ENCODE results near the gene TAAR8. TPM values are rescaled to one million over a fixed set of nuclear protein-coding genes. Genes with fewer than 3 reads are reported as not detected.
"Not testable (repeated sequence)": the region's sequence is repeated elsewhere in the genome, so short reads cannot be mapped to it uniquely, and the experiment has no call there.

TAAR8 gene
- polyA plus RNA-seq, 1 of the 3 experiments (the other 2 are of a cell fraction), result not detected

- no peaks in the 10 kb centered on the region for H3K79me2 ChIP-seq (ENCODE audit: insufficient read depth)
- no peak overlapping the region for H3K27ac ChIP-seq (ENCODE audit: low read depth in 2 of 2, low read length in 1 of 2)
- H3K9me3 ChIP-seq, result no peaks in the 10 kb centered on the region
- no peaks in the 10 kb centered on the region; the same call in 1 of the 2 replicates for H3K27me3 ChIP-seq (ENCODE audit: insufficient read depth)
- ChIA-PET CTCF (interaction anchor here (0.7 kb wide), 1 partner anchor 316 kb away, joined by 3 read pairs; no protein-coding TSS in a partner anchor), POLR2A (no interaction called here)
- H3K9ac ChIP-seq, result no peak overlapping the region
- H3K4me2 ChIP-seq, result no peak overlapping the region
- H3K4me1 ChIP-seq (ENCODE audit: control insufficient read depth in 1 of 2, insufficient read depth in 2 of 2, low read depth in 1 of 2, low read length in 1 of 2), result no peaks in the 10 kb centered on the region
- H2AFZ ChIP-seq (ENCODE audit: low read depth), result no peak overlapping the region
- WGBS (ENCODE audit: low lambda C conversion rate), result 25% methylated on average over 6 of the region's 6 CpGs
- no peak for DNase-seq
- no peaks in the 10 kb centered on the region for H3K9me2 ChIP-seq
- no peak overlapping the region for H3K4me3 ChIP-seq (ENCODE audit: low read depth in 2 of 2, low read length in 1 of 2)
- no peak for TF ChIP-seq EZH2phosphoT487 (IDR thresholded peaks at IDR 0.05; ENCODE audit: borderline replicate concordance, low read depth)
- no peak for TF ChIP-seq MEF2A (IDR thresholded peaks at IDR 0.05; ENCODE audit: borderline replicate concordance, low read depth)
- no peak for TF ChIP-seq FOSL2 (IDR thresholded peaks at IDR 0.05; ENCODE audit: borderline replicate concordance, low read depth)
- no peak for TF ChIP-seq RAD21 (IDR thresholded peaks at IDR 0.05; ENCODE audit: low read length)
- TF ChIP-seq USF2 (IDR thresholded peaks at IDR 0.05; ENCODE audit: borderline replicate concordance, low read depth, low read length), result no peak
- TF ChIP-seq EP300 (IDR thresholded peaks at IDR 0.05; ENCODE audit: borderline replicate concordance in 1 of 2, low read depth in 1 of 2, low read length in 1 of 2), result no peak
- no peak for TF ChIP-seq RXRA (IDR thresholded peaks at IDR 0.05; ENCODE audit: borderline replicate concordance, low read depth)
- no peak for TF ChIP-seq SMC3 (IDR thresholded peaks at IDR 0.05; ENCODE audit: low read depth, low read length)
- H4K20me1 ChIP-seq (ENCODE audit: insufficient read depth), result no peaks in the 10 kb centered on the region
- no peaks in the 10 kb centered on the region for H3F3A ChIP-seq (replicated peaks; ENCODE audit: insufficient read depth)
- no peaks in the 10 kb centered on the region for H3K36me3 ChIP-seq (replicated peaks in 1 of 2; ENCODE audit: control insufficient read depth in 1 of 2, insufficient read depth in 2 of 2, low read length in 1 of 2)
These were observed 43.7 kb downstream of the TAAR8 start for GRCh38 chr6:132596201-132596600.

- Histone ChIP-seq H3K27me3 (ENCODE audit: insufficient read depth) (no peaks in the 10 kb centered on the region; the same call in 1 of the 2 replicates), H2AFZ (ENCODE audit: low read depth) (no peak overlapping the region), H3K79me2 (ENCODE audit: insufficient read depth) (no peaks in the 10 kb centered on the region), H3K36me3 (replicated peaks in 1 of 2; ENCODE audit: control insufficient read depth in 1 of 2, insufficient read depth in 2 of 2, low read length in 1 of 2) (no peaks in the 10 kb centered on the region), H3F3A (replicated peaks; ENCODE audit: insufficient read depth) (no peaks in the 10 kb centered on the region), H4K20me1 (ENCODE audit: insufficient read depth) (no peaks in the 10 kb centered on the region), H3K9me3 (no peaks in the 10 kb centered on the region), H3K9me2 (no peaks in the 10 kb centered on the region), H3K4me1 (ENCODE audit: control insufficient read depth in 1 of 2, insufficient read depth in 2 of 2, low read depth in 1 of 2, low read length in 1 of 2) (no peaks in the 10 kb centered on the region), H3K4me3 (ENCODE audit: low read depth in 2 of 2, low read length in 1 of 2) (no peak overlapping the region), H3K9ac (no peak overlapping the region), H3K4me2 (no peak overlapping the region), H3K27ac (ENCODE audit: low read depth in 2 of 2, low read length in 1 of 2) (no peak overlapping the region)
- CTCF ChIA-PET, result interaction anchor here (1.0 kb wide), 1 partner anchor 24 kb away, joined by 3 read pairs; no protein-coding TSS in a partner anchor
- peak; percentile 40; the same call in 1 of the 2 replicates for TF ChIP-seq CTCF (IDR thresholded peaks at IDR 0.05)
- TF ChIP-seq NFIC (IDR thresholded peaks at IDR 0.05; ENCODE audit: borderline replicate concordance), result no peak
- no peak for TF ChIP-seq ZBTB33 (IDR thresholded peaks at IDR 0.05; ENCODE audit: borderline replicate concordance, low read depth)
- TF ChIP-seq TCF12 (IDR thresholded peaks at IDR 0.05), result no peak
- no peak for TF ChIP-seq TEAD4 (IDR thresholded peaks at IDR 0.05; ENCODE audit: borderline replicate concordance, insufficient read depth)
- TF ChIP-seq SIN3A (IDR thresholded peaks at IDR 0.05; ENCODE audit: borderline replicate concordance, low read depth, low read length), result no peak
- TF ChIP-seq GABPA (IDR thresholded peaks at IDR 0.05; ENCODE audit: low read depth), result no peak
- 1% methylated on average over 3 of the region's 3 CpGs for WGBS (ENCODE audit: low lambda C conversion rate)
- DNase-seq, result peak; percentile 3
- POLR2A ChIA-PET, result no interaction called here
These were observed 46.0 kb downstream of the TAAR8 start for GRCh38 chr6:132598473-132598872.

- H3F3A ChIP-seq (replicated peaks; ENCODE audit: insufficient read depth); H4K20me1 ChIP-seq (ENCODE audit: insufficient read depth); POLR2A ChIA-PET; H3K4me1 ChIP-seq (ENCODE audit: control insufficient read depth in 1 of 2, insufficient read depth in 2 of 2, low read depth in 1 of 2, low read length in 1 of 2); H3K4me2 ChIP-seq; H3K4me3 ChIP-seq (ENCODE audit: low read depth in 2 of 2, low read length in 1 of 2); DNase-seq; H3K79me2 ChIP-seq (ENCODE audit: insufficient read depth); H3K27me3 ChIP-seq (ENCODE audit: insufficient read depth); H3K36me3 ChIP-seq (replicated peaks in 1 of 2; ENCODE audit: control insufficient read depth in 1 of 2, insufficient read depth in 2 of 2, low read length in 1 of 2); H3K9me2 ChIP-seq; H3K27ac ChIP-seq (ENCODE audit: low read depth in 2 of 2, low read length in 1 of 2); H2AFZ ChIP-seq (ENCODE audit: low read depth); H3K9me3 ChIP-seq; H3K9ac ChIP-seq: not testable (repeated sequence)
- CTCF ChIA-PET, result interaction anchor here (0.6 kb wide), 1 partner anchor 48 kb away, joined by 3 read pairs; no protein-coding TSS in a partner anchor
These were observed 48.4 kb downstream of the TAAR8 start for GRCh38 chr6:132600900-132601299.

Measured in SK-N-SH (cell line).